HepG2 (cell line): ENCODE measurements around the gene PIK3CB. TPM values are rescaled to one million over a fixed set of nuclear protein-coding genes. Genes with fewer than 3 reads are reported as not detected.

ENCODE experiments used
- CBX2 ChIP-seq, 2 experiments: fragments of 200-600 bp in 1 of 2; sonication (generic); formaldehyde crosslinking in 1 of 2; IDR thresholded peaks; 2 replicates each; pipeline versions ENCODE4 v1.7.0 to v1.8.1; 2018 to 2022; ENCODE audit warnings: low read depth in 2 of 2, low read length in 1 of 2, mild to moderate bottlenecking in 1 of 2, missing genetic modification reagents in 1 of 2
- CHD4 ChIP-seq: fragments of 200-600 bp; sonication (generic); IDR thresholded peaks from 2 replicates; pipeline ENCODE4 v1.7.0; 2017; ENCODE audit warnings: mild to moderate bottlenecking, low read length, borderline replicate concordance
- ZHX2 ChIP-seq, 2 experiments: sonication (generic) in 1 of 2; formaldehyde crosslinking in 1 of 2; IDR thresholded peaks; 2 replicates each; pipeline versions ENCODE4 v1.6.1 to v1.9.0; 2014 to 2022; ENCODE audit warnings: antibody characterized with exemption in 1 of 2, borderline replicate concordance in 1 of 2, inconsistent platforms in 1 of 2, low read depth in 1 of 2, missing genetic modification reagents in 1 of 2
- ZNF329 ChIP-seq: sonication (generic); formaldehyde crosslinking; IDR thresholded peaks from 2 replicates; pipeline ENCODE4 v1.9.0; 2021; ENCODE audit warnings: low read depth, mild to moderate bottlenecking, missing genetic modification reagents
- ZNF430 ChIP-seq: sonication (generic); formaldehyde crosslinking; IDR thresholded peaks from 2 replicates; pipeline ENCODE4 v1.9.0; 2021; ENCODE audit warnings: mild to moderate bottlenecking, missing genetic modification reagents
- ZNF549 ChIP-seq: sonication (generic); formaldehyde crosslinking; IDR thresholded peaks from 2 replicates; pipeline ENCODE4 v1.5.0; 2020; ENCODE audit warnings: missing genetic modification reagents
- ZNF660 ChIP-seq: sonication (generic); formaldehyde crosslinking; IDR thresholded peaks from 2 replicates; pipeline ENCODE4 v1.5.1; 2020; ENCODE audit warnings: mild to moderate bottlenecking, low read depth, missing genetic modification reagents, borderline replicate concordance
- polyA plus RNA-seq, 8 experiments: library from polyadenylated mRNA; depleted of rRNA in 3 of 8; stranded (reverse) in 7 of 8; unstranded in 1 of 8; fragments of >200 nt; fragmentation: Illumina TruSeq in 4 of 8; extraction: Trizol in 4 of 8; gene quantifications; 2 replicates each; pipeline versions ENCODE4 v1.2.1 to v1.2.3, GENCODE V29; 2011 to 2016; ENCODE audit warnings: low read depth in 4 of 8, missing spikeins in 1 of 8, mixed read lengths in 1 of 8; ENCODE audit not compliant: insufficient read depth in 1 of 8
- total RNA-seq, 5 experiments: library from RNA; depleted of rRNA; stranded (reverse); fragments of >200 nt; fragmentation: Illumina TruSeq; extraction: Trizol; gene quantifications; 2 replicates each; pipeline ENCODE4 v1.2.3, GENCODE V29; 2016; ENCODE audit warnings: low read depth in 1 of 5

Gene PIK3CB
- total and polyA plus RNA-seq, 2 of the 13 experiments (the other 11 are each of a cell fraction or from before 2014, with no cell fraction given), result 6.6 to 18.7 TPM

GRCh38 chr3:138625707-138626365, 208.9 kb downstream of the PIK3CB start (continued):
- TF ChIP-seq ZHX2 (IDR thresholded peaks at IDR 0.05; ENCODE audit: low read depth), result no peak
- TF ChIP-seq ZHX2 (CRISPR knock-in tag; IDR thresholded peaks at IDR 0.05; ENCODE audit: borderline replicate concordance), result no peak
- TF ChIP-seq ZNF549 (CRISPR knock-in tag), result no peak
- no peak for TF ChIP-seq ZNF660 (CRISPR knock-in tag)
- no peak for TF ChIP-seq ZNF329
- no peak for TF ChIP-seq ZNF430 (CRISPR knock-in tag)
- TF ChIP-seq CBX2 (IDR thresholded peaks at IDR 0.05; ENCODE audit: low read depth, low read length), result no peak
- TF ChIP-seq CBX2 (CRISPR knock-in tag; IDR thresholded peaks at IDR 0.05; ENCODE audit: low read depth), result no peak
- TF ChIP-seq CHD4, result no peak
- TF ChIP-seq, all 625 proteins: peak for 0
